ENCODE data around the gene FAM20C. TPM values are rescaled to one million over a fixed set of nuclear protein-coding genes. Genes with fewer than 3 reads are reported as not detected.
"Not testable (repeated sequence)": the region's sequence is repeated elsewhere in the genome, so short reads cannot be mapped to it uniquely, and the experiment has no call there.

FAM20C gene
- polyA plus RNA-seq, 6 donors from 2014 or later, result 0.18 TPM; not detected in 5

GRCh38 chr7:195010-195829 lies 2.8 kb downstream of the FAM20C start:
- H3K36me3 Mint-ChIP-seq, result no peaks in the 10 kb centered on the region
- H3K27me3 Mint-ChIP-seq, result peaks cover 24 to 52% (median 50%) of the 10 kb centered on the region in 3 donors
- H3K4me1 Mint-ChIP-seq, result peaks cover 0 to 4% (median 4%) of the 10 kb centered on the region in 3 donors
- H3K27ac Mint-ChIP-seq, result no peak overlapping the region
- peak overlapping the region in 3 of 8 donors; percentile 12 to 54 (median 32) for H3K4me3 Mint-ChIP-seq
- ATAC-seq (ENCODE audit: low read depth in 2 of 2) (no peak), DNase-seq (no peak)
- H3K9me3 Mint-ChIP-seq, result no peaks in the 10 kb centered on the region

DNA sequence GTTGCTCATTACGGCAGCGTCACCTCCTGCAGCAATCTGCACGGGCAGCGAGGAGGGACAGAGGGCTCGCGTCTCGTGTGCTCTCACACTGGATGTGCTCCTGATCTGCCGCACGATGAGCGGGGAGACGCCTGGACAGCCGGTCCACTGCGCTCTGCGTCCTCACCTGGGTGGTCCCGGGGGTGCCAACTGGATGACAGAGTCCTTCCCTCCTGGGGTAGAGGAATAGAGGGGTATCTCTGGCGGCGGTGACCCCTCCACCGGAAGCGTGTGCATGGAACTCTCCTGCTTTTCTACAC lies 3.4 kb downstream of the FAM20C start:
- no peak for DNase-seq
- peaks cover 0 to 4% (median 4%) of the 10 kb centered on the region in 3 donors for H3K4me1 Mint-ChIP-seq
- peaks cover 24 to 49% (median 47%) of the 10 kb centered on the region in 3 donors for H3K27me3 Mint-ChIP-seq
- H3K36me3 Mint-ChIP-seq, result no peaks in the 10 kb centered on the region
- no peak for ATAC-seq (ENCODE audit: low read depth in 2 of 2)
- no peak overlapping the region for H3K27ac Mint-ChIP-seq
- no peaks in the 10 kb centered on the region for H3K9me3 Mint-ChIP-seq
- peak overlapping the region in 2 of 8 donors; percentile 12 to 32 for H3K4me3 Mint-ChIP-seq

GRCh38 chr7:196283-196682 lies 3.9 kb downstream of the FAM20C start:
- H3K4me3 Mint-ChIP-seq, result no peak overlapping the region
- ATAC-seq (ENCODE audit: low read depth in 2 of 2) (no peak), DNase-seq (no peak)
- H3K4me1 Mint-ChIP-seq, result peaks cover 0 to 4% (median 4%) of the 10 kb centered on the region in 3 donors
- H3K36me3 Mint-ChIP-seq, result no peaks in the 10 kb centered on the region
- no peak overlapping the region for H3K27ac Mint-ChIP-seq
- H3K27me3 Mint-ChIP-seq, result peaks cover 24 to 45% (median 44%) of the 10 kb centered on the region in 3 donors
- no peaks in the 10 kb centered on the region for H3K9me3 Mint-ChIP-seq

DNA sequence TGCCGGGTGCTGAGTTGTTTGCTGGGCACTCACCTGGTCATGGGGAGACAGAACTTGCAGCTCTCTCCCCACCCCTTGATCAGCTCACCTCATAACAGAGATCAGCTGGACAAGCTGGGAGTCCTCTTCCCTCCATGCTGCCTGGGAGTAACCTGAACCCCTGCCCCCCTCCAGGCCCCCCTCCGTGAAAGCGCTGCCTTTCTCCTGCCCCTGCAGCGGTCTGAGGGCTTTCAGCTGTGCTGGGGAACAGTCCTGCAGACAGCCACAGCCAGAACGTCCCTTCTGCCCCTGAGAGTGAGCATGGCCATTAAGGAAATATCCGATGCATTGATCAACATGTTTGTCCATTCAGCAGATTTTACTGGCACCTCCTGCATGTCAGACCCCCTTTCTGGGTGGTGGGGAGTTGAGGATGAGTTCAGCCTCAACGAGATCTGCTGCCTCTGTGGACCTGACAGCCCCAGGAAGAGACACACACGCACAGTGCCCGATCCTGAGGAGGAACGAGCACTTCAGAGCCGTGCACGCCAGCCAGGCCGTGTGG lies 4.5 kb downstream of the FAM20C start:
- Mint-ChIP-seq H3K4me3 (peak overlapping the region in 1 of 8 donors; percentile 56), H3K4me1 (no peaks in the 10 kb centered on the region), H3K9me3 (no peaks in the 10 kb centered on the region), H3K27me3 (peaks cover 20 to 46% (median 43%) of the 10 kb centered on the region in 3 donors), H3K36me3 (no peaks in the 10 kb centered on the region), H3K27ac (no peak overlapping the region)
- ATAC-seq (ENCODE audit: low read depth in 2 of 2), result no peak
- DNase-seq, result no peak

DNA sequence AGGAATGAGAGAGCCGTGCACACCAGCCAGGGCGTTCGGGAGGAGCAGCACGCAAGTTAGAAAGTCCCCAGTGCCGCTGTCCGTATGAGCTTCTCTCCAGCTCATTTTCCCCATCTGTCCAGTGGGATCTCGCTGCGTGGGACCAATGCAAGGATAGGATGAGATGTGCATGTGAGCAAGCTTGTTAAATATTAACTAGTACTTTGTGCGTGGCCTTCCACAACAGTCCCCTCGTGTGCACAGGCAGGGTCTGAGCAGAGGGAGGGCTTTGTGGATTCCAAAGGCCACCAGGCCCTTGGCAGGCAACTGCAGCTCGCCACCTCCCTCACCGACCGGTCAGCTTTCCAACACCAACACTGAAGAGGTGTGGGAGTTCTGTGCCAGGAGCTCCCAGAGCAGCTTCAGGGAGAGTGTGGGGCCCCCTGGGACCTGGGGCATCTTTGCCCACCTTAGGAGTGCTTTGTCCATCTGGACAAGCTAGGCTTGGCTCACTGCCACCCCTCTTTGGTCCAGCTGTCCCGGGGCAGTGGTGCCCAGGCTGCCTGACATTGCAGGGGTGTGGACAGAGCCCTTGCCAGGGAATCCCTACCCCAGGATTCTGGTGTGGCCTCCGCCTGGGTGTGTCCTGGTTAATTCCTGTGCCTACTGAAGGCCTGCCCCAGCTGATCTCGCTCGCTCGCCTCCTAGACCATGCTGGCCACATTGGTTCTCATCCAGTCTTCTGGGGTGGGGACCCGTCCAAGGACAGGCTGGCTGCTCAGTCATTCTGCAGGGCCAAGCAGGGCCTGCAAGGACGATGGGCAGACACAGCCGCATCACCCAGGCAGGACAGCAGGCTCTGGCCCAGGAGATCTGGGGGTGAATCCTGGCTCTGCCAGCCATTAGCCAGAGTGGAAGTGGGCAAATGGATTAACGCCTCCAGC lies 5.3 kb downstream of the FAM20C start:
- H3K4me1 Mint-ChIP-seq, result no peaks in the 10 kb centered on the region
- H3K9me3 Mint-ChIP-seq, result peaks cover 0 to under 1% (median 0%) of the 10 kb centered on the region in 7 donors
- peak overlapping the region in 1 of 8 donors; percentile 20 for H3K4me3 Mint-ChIP-seq
- H3K27me3 Mint-ChIP-seq, result peaks cover 20 to 54% (median 51%) of the 10 kb centered on the region in 3 donors
- no peak overlapping the region for H3K27ac Mint-ChIP-seq
- no peaks in the 10 kb centered on the region for H3K36me3 Mint-ChIP-seq
- no peak for ATAC-seq (ENCODE audit: low read depth in 2 of 2)
- no peak for DNase-seq

- Mint-ChIP-seq H3K36me3 (no peaks in the 10 kb centered on the region), H3K27ac (no peak overlapping the region), H3K27me3 (peaks cover 20 to 48% (median 46%) of the 10 kb centered on the region in 3 donors), H3K4me3 (peak overlapping the region in 1 of 8 donors; percentile 66), H3K9me3 (peaks cover 0 to 3% (median 0%) of the 10 kb centered on the region in 7 donors), H3K4me1 (no peaks in the 10 kb centered on the region)
- ATAC-seq (ENCODE audit: low read depth in 2 of 2), result no peak
- DNase-seq, result no peak
Measured at GRCh38 chr7:199483-200249, 7.3 kb downstream of the FAM20C start.

GRCh38 chr7:200290-200689 lies 7.9 kb downstream of the FAM20C start:
- Mint-ChIP-seq H3K4me1 (no peaks in the 10 kb centered on the region), H3K36me3 (no peaks in the 10 kb centered on the region), H3K27ac (no peak overlapping the region), H3K9me3 (peaks cover 0 to 3% (median 0%) of the 10 kb centered on the region in 7 donors), H3K27me3 (peaks cover 18 to 42% (median 40%) of the 10 kb centered on the region in 3 donors), H3K4me3 (no peak overlapping the region)
- DNase-seq, result no peak
- ATAC-seq (ENCODE audit: low read depth in 2 of 2), result no peak

GRCh38 chr7:200704-201103 lies 8.3 kb downstream of the FAM20C start:
- no peak for DNase-seq
- H3K9me3 Mint-ChIP-seq, result peaks cover 0 to 3% (median 0%) of the 10 kb centered on the region in 7 donors
- H3K4me3 Mint-ChIP-seq, result no peak overlapping the region
- H3K27me3 Mint-ChIP-seq, result peaks cover 14 to 38% (median 36%) of the 10 kb centered on the region in 3 donors
- H3K4me1 Mint-ChIP-seq, result no peaks in the 10 kb centered on the region
- no peak overlapping the region for H3K27ac Mint-ChIP-seq
- no peaks in the 10 kb centered on the region for H3K36me3 Mint-ChIP-seq
- no peak for ATAC-seq (ENCODE audit: low read depth in 2 of 2)

DNA sequence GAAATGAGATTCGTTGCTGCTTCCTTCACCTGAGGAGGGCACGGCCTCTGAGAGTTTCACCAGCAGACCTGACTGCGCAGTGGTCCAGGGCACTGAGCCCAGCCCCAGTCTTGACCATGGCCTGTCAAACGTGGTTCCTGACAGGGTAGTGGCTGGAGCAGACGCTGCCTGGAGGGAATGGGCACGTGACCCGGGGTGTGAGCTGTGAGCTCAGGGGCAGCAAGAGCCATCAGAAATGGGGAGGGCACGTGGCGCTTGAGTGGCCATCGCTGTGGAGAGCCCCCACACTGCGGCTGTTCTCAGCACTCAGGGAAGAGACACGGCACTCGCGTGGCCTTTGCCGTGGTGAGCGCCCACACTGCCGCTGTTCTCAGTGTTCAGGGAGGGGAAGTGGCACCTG lies 12.0 kb downstream of the FAM20C start:
- H3K27me3 Mint-ChIP-seq, result peaks cover 0 to 12% (median 12%) of the 10 kb centered on the region in 3 donors

GRCh38 chr7:205115-206010 lies 13.0 kb downstream of the FAM20C start:
- Mint-ChIP-seq H3K4me3 (no peak overlapping the region), H3K27me3 (peaks cover 0 to 12% (median 12%) of the 10 kb centered on the region in 3 donors), H3K27ac (no peak overlapping the region), H3K9me3 (peaks cover 0 to 3% (median 0%) of the 10 kb centered on the region in 7 donors), H3K36me3 (no peaks in the 10 kb centered on the region), H3K4me1 (no peaks in the 10 kb centered on the region)
- ATAC-seq (ENCODE audit: low read depth in 2 of 2), result no peak
- no peak for DNase-seq

More for the DNA sequence above, 12.0 kb downstream of the FAM20C start:
- Mint-ChIP-seq H3K4me1 (no peaks in the 10 kb centered on the region), H3K4me3 (no peak overlapping the region), H3K9me3 (peaks cover 0 to 3% (median 0%) of the 10 kb centered on the region in 7 donors), H3K27ac (peak overlapping the region in 1 of 6 donors; percentile 53), H3K36me3 (no peaks in the 10 kb centered on the region)
- ATAC-seq (ENCODE audit: low read depth in 2 of 2) (no peak), DNase-seq (no peak)

DNA sequence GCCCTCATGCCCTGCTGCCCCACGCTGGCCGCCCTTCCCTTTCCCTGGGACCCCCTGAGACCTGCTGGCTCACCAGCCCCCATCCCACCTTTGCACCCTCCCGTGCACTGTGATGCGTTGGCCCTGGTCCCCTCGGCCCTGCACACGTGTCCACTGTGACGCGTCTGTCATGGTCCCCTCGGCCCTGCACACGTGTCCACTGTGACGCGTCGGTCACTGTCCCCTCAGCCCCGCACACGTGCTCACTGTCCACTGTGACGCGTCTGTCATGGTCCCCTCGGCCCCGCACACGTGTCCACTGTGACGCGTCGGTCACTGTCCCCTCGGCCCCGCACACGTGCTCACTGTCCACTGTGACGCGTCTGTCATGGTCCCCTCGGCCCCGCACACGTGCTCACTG lies 14.0 kb downstream of the FAM20C start:
- ATAC-seq (ENCODE audit: low read depth in 2 of 2); H3K9me3 Mint-ChIP-seq; H3K36me3 Mint-ChIP-seq; DNase-seq; H3K4me1 Mint-ChIP-seq; H3K4me3 Mint-ChIP-seq; H3K27ac Mint-ChIP-seq: not testable (repeated sequence)
- H3K27me3 Mint-ChIP-seq, result peaks cover 0 to 12% (median 12%) of the 10 kb centered on the region in 3 donors

Measured in naive B cell (primary cell).